HCT116 (cell line): Measurements from ENCODE around the gene SIRT7. TPM values are rescaled to one million over a fixed set of nuclear protein-coding genes. Genes with fewer than 3 reads are reported as not detected.

Experiments
- ATAC-seq: fragments of 200-7000 bp; cut with Tn5 transposase; 2 replicates; pipeline ENCODE4 v1.9.1; 2020; ENCODE audit warnings: mild to moderate bottlenecking, moderate library complexity
- BruUV-seq: library from RNA; stranded (reverse); fragments of 400-500 nt; replicated peaks from 2 replicates; lab custom pipeline; 2021; lab: Mats Ljungman, UMichigan
- CTCF ChIA-PET: fragments of 300-600 bp; sonication (Branson Sonifier 250); formaldehyde crosslinking; loops from one replicate; lab custom pipeline; 2021; ENCODE audit warnings: antibody characterized with exemption; lab: Charles Lee
- POLR2A ChIA-PET: fragments of 300-600, 350-600 bp; sonication (Branson Sonifier 250); formaldehyde crosslinking; loops from one replicate; lab custom pipeline; 2021; ENCODE audit warnings: antibody characterized with exemption; lab: Charles Lee
- RAD21 ChIA-PET, 2 experiments: fragments of 300-600 bp; sonication (Branson Sonifier 250); formaldehyde crosslinking; loops; one replicate each; lab custom pipeline; 2023; ENCODE audit warnings: low total read pairs in 2 of 2; ENCODE audit not compliant: uncharacterized antibody in 2 of 2, unreplicated experiment in 2 of 2, low non-redundant PET in 1 of 2; lab: Charles Lee
- DNase-seq: peaks from one replicate; pipeline ENCODE4 v3.0.0-alpha.2; 2010; ENCODE audit warnings: low read depth, low spot score
- H2AFZ ChIP-seq: fragments of 200-600 bp; shearing (Covaris generic), sonication (generic); 2 replicates; pipeline ENCODE4 v1.6.1; 2017; ENCODE audit warnings: low read depth, mixed run types, mixed read lengths, antibody characterized with exemption, low read length; ENCODE audit not compliant: poor library complexity, severe bottlenecking
- H3K27ac ChIP-seq: 2 replicates; pipeline ENCODE4 v1.5.1; 2012; ENCODE audit warnings: low read depth, low read length
- H3K27me3 ChIP-seq: fragments of 200-600 bp; sonication (generic); 2 replicates; pipeline ENCODE4 v1.6.1; 2016; ENCODE audit warnings: mixed run types, low read length, mixed read lengths; ENCODE audit not compliant: insufficient read depth
- H3K36me3 ChIP-seq, 2 experiments: fragments of 200-500 bp in 1 of 2; fragments of 200-600 bp in 1 of 2; sonication (Bioruptor generic) in 1 of 2; sonication (generic) in 1 of 2; 2 replicates each; pipeline versions ENCODE4 v1.5.1 to v1.6.1; 2014 to 2016; ENCODE audit warnings: low read length in 2 of 2, inconsistent platforms in 1 of 2, mixed read lengths in 1 of 2, mixed run types in 1 of 2; ENCODE audit not compliant: insufficient read depth in 2 of 2, control insufficient read depth in 1 of 2
- H3K4me1 ChIP-seq, 2 experiments: fragments of 200-600 bp in 1 of 2; sonication (generic) in 1 of 2; 2 replicates each; pipeline versions ENCODE4 v1.5.1 to v1.6.1; 2012 to 2017; ENCODE audit warnings: low read length in 2 of 2, inconsistent platforms in 1 of 2, mild to moderate bottlenecking in 1 of 2, mixed read lengths in 1 of 2, mixed run types in 1 of 2, moderate library complexity in 1 of 2; ENCODE audit not compliant: insufficient read depth in 2 of 2, control insufficient read depth in 1 of 2
- H3K4me2 ChIP-seq: fragments of 200-600 bp; sonication (generic); 2 replicates; pipeline ENCODE4 v1.6.1; 2017; ENCODE audit warnings: mixed run types, low read length, mixed read lengths
- H3K4me3 ChIP-seq, 2 experiments: fragments of 200-600 bp in 1 of 2; sonication (generic) in 1 of 2; replicated peaks in 1 of 2; 2 replicates each; pipeline ENCODE4 v1.5.1; 2011 to 2016; ENCODE audit warnings: low read length in 2 of 2, control low read depth in 1 of 2, low read depth in 1 of 2, mild to moderate bottlenecking in 1 of 2, mixed read lengths in 1 of 2, mixed run types in 1 of 2
- H3K79me2 ChIP-seq: fragments of 200-600 bp; sonication (generic); 2 replicates; pipeline ENCODE4 v1.6.1; 2017; ENCODE audit warnings: mild to moderate bottlenecking, mixed run types, low read length, moderate library complexity, mixed read lengths; ENCODE audit not compliant: insufficient read depth
- H3K9ac ChIP-seq: fragments of 200-600 bp; sonication (generic); 2 replicates; pipeline ENCODE4 v1.6.1; 2016; ENCODE audit warnings: low read length, mixed read lengths
- H3K9me2 ChIP-seq: fragments of 200-600 bp; sonication (generic), shearing (Covaris generic); 2 replicates; pipeline ENCODE4 v1.6.1; 2017; ENCODE audit warnings: mixed run types, mild to moderate bottlenecking, moderate library complexity; ENCODE audit not compliant: insufficient read depth
- H3K9me3 ChIP-seq, 2 experiments: fragments of 200-500 bp in 1 of 2; fragments of 200-600 bp in 1 of 2; sonication (Bioruptor generic) in 1 of 2; sonication (generic) in 1 of 2; 2 replicates each; pipeline ENCODE4 v1.6.1; 2014 to 2017; ENCODE audit warnings: low read length in 2 of 2, mixed read lengths in 2 of 2, inconsistent platforms in 1 of 2, low read depth in 1 of 2, mild to moderate bottlenecking in 1 of 2, mixed run types in 1 of 2, moderate library complexity in 1 of 2; ENCODE audit not compliant: control insufficient read depth in 1 of 2, insufficient read depth in 1 of 2
- H4K20me1 ChIP-seq: fragments of 200-600 bp; sonication (generic), shearing (Covaris generic); 2 replicates; pipeline ENCODE4 v1.6.1; 2017; ENCODE audit warnings: mixed run types, mild to moderate bottlenecking, moderate library complexity; ENCODE audit not compliant: insufficient read depth
- CEBPB ChIP-seq: IDR thresholded peaks from 2 replicates; pipeline ENCODE4 v1.6.1; 2012; ENCODE audit warnings: low read depth
- EZH2 ChIP-seq: fragments of 200-600 bp; sonication (generic); IDR thresholded peaks from 2 replicates; pipeline ENCODE4 v1.6.1; 2017; ENCODE audit warnings: antibody characterized with exemption, mixed run types
- FOSL1 ChIP-seq: IDR thresholded peaks from 2 replicates; pipeline ENCODE4 v1.6.1; 2012; ENCODE audit warnings: low read depth
- POLR2A ChIP-seq: IDR thresholded peaks from 2 replicates; pipeline ENCODE4 v1.7.0; 2011; ENCODE audit warnings: borderline replicate concordance; ENCODE audit not compliant: insufficient read depth, insufficient read length; ENCODE audit errors: extremely low read depth
- POLR2AphosphoS5 ChIP-seq: IDR thresholded peaks from 2 replicates; pipeline ENCODE4 v1.6.1; 2011; ENCODE audit warnings: mild to moderate bottlenecking, low read depth, low read length, moderate library complexity
- RAD21 ChIP-seq: IDR thresholded peaks from 2 replicates; pipeline ENCODE4 v1.6.1; 2012; ENCODE audit warnings: low read depth, mild to moderate bottlenecking
- SIN3A ChIP-seq: IDR thresholded peaks from 2 replicates; pipeline ENCODE4 v1.6.1; 2012; ENCODE audit warnings: low read depth
- SP1 ChIP-seq: IDR thresholded peaks from 2 replicates; pipeline ENCODE4 v1.6.1; 2012; ENCODE audit warnings: low read depth
- TCF7L2 ChIP-seq: IDR thresholded peaks from 2 replicates; pipeline ENCODE4 v1.7.0; 2011; ENCODE audit warnings: borderline replicate concordance, inconsistent platforms; ENCODE audit not compliant: insufficient read depth, insufficient read length; ENCODE audit errors: extremely low read depth
- YY1 ChIP-seq: IDR thresholded peaks from 2 replicates; pipeline ENCODE4 v1.6.1; 2011; ENCODE audit warnings: low read length, low read depth, moderate library complexity, mild to moderate bottlenecking; ENCODE audit not compliant: insufficient replicate concordance; ENCODE audit errors: extremely low read depth
- ZFX ChIP-seq: fragments of 450-650 bp; IDR thresholded peaks from 2 replicates; pipeline ENCODE4 v1.6.1; 2017
- intact Hi-C: fragments of 100-400 bp; cut with micrococcal nuclease; formaldehyde crosslinking; loops from 2 replicates; pipeline ENCODE4 v1.10.0; 2022
- total RNA-seq: library from RNA; stranded (reverse); gene quantifications from one replicate; pipeline ENCODE4 v1.2.1, GENCODE V29; 2021; ENCODE audit not compliant: unreplicated experiment
- TF ChIP-seq, protein P1 (sequence below): IDR thresholded peaks from 2 replicates; pipeline ENCODE4 v1.6.1; 2011; ENCODE audit warnings: mild to moderate bottlenecking, low read length, moderate library complexity; ENCODE audit not compliant: insufficient replicate concordance; ENCODE audit errors: extremely low read depth

SIRT7 gene
- total RNA-seq, 1 experiment from 2014 or later, result 62.6 TPM

DNA sequence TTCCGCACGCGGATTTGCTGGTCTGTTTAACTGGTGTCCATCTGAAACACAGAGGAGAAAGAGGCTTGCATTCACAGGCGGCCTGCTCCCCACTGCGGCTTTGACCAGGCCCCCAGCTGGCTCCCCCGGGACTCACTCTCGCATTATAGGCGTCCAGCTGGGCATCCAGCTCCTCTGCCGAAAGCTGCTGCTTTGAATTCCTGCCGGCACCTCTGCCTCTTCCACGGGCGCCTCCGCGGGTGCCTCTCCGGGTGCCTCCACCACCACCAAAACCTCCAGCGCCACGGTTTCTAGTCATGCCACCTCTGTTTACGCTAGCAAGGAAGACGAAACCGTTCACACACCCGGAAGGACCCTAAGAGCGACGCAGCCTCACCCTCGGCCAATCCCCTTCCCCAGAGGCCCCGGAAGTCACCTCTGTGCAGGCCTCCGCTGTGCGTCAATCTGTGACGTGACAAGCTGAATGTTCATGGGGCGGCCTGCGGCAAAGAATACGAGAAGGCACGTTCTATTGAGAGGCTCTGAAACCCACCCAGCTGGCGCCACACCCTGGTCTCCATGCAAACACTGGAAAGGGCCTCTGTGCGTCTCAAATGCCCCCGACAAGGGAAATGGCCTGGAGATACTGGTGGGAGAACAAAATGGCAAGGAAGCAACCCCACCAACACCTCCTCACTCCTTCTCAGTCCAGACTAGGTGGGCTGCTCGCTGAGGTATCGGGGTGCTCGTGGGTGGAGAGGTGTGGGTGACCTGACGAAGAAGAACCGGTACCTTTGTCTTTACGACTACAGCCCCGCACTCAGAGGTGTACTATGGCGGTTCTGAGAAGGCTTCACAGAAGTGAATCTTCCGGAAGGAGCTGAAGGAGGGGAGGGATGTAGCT is 29.6 kb downstream of the SIRT7 start:
- POLR2A ChIA-PET, result no interaction called here
- H3K79me2 ChIP-seq, result peaks cover 93% of the 10 kb centered on the region

More for the DNA sequence above, 29.6 kb downstream of the SIRT7 start:
- no peak overlapping the region for H3K9ac ChIP-seq
- TF ChIP-seq SP1 (no peak), CEBPB (no peak), POLR2A (no peak), EZH2 (no peak), POLR2AphosphoS5 (no peak), ZFX (no peak), YY1 (no peak), RAD21 (no peak), FOSL1 (no peak), TCF7L2 (no peak), SIN3A (no peak)
- TF ChIP-seq, protein P1, sequence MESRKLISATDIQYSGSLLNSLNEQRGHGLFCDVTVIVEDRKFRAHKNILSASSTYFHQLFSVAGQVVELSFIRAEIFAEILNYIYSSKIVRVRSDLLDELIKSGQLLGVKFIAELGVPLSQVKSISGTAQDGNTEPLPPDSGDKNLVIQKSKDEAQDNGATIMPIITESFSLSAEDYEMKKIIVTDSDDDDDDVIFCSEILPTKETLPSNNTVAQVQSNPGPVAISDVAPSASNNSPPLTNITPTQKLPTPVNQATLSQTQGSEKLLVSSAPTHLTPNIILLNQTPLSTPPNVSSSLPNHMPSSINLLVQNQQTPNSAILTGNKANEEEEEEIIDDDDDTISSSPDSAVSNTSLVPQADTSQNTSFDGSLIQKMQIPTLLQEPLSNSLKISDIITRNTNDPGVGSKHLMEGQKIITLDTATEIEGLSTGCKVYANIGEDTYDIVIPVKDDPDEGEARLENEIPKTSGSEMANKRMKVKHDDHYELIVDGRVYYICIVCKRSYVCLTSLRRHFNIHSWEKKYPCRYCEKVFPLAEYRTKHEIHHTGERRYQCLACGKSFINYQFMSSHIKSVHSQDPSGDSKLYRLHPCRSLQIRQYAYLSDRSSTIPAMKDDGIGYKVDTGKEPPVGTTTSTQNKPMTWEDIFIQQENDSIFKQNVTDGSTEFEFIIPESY, result no peak
- TF ChIP-seq, all 23 proteins: peak for 0
- intact Hi-C loops, result no loop called here
- Histone ChIP-seq H3K9me3 (no peaks in the 10 kb centered on the region), H3K4me2 (no peak overlapping the region), H3K36me3 (peaks cover 40 to 71% of the 10 kb centered on the region in 2 experiments), H3K4me1 (peaks cover 15 to 34% of the 10 kb centered on the region in 2 experiments), H4K20me1 (peaks cover 7% of the 10 kb centered on the region; the same call in 1 of the 2 replicates), H3K27me3 (no peaks in the 10 kb centered on the region), H3K27ac (peak overlapping the region; percentile 97; the same call in 1 of the 2 replicates), H3K4me3 (no peak overlapping the region), H2AFZ (no peak overlapping the region), H3K9me2 (no peaks in the 10 kb centered on the region)
- ChIA-PET RAD21 (no interaction called here), CTCF (no interaction called here)
- no TSS peak for BruUV-seq
- ATAC-seq (no peak), DNase-seq (no peak)
